Smooth muscle cell of the brain vasculature (primary cell): ENCODE results near the gene CDH13.

Source experiments
- DNase-seq: peaks from one replicate; pipeline ENCODE4 v3.0.0-alpha.2; 2012; ENCODE audit warnings: low read depth, low spot score

Gene CDH13

DNA sequence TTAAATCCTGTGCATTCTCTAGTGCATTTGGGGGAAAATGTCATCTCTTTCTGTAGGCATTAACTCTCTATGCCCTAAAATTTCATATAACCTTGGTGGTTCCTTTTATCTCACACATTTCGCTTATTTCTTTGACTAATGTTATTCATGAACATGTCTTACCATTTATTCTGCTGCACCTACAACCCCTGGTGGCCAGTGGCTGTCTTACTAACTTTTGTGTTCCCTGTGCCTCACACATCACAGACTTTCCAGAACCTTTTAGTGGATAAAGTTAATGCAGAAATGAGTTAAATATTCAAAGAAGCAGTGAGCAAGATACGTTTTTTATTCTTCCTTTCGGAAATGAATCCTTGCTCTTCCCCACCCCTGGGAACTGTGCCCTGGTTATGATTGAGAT is 111.9 kb downstream of the CDH13 start:
- DNase-seq: no peak

DNA sequence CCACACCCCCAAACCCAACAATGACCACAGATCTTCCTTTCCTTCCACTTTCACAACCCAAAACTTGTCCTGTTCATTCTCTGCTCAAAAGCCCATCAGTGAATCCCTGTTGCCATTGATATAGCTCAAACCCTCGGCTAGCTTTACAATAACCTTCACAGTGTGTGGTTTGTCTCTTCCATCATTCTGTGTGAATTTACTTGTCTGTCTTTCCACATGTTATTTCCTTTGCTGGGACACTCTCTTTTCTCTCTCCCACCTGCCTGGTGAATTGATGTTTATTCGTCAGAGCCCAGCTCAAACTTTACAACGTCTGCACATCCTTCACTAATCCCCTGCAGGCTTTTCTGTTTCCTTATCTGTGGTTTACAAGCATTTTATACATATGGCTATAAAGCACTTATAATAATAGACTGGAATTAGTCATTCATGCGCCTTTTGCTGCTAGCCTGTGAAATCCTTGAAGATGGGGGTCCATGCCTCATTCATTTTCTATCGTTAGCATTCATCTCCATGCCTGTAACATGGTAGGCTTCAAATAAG is 114.4 kb downstream of the CDH13 start:
- DNase-seq: no peak

DNA sequence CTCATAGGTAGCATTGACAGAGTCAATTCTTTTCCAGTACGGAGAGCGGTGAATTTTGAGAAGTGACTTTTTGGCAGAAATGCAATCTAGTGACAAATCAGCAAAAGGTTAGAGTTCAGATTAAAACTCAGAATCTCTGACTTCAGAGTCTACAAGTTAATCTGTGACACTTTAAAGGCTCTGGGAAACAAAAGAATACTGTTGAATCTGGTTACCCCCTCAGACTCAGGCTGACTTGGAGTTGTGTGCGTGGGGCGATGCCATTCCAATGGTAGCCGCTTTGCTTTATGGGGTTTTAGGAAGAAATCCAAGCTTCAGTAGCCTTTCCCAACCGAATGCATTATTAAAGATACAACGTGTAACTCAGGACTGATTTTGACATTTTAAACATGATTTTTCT is 118.2 kb downstream of the CDH13 start:
- DNase-seq: no peak

GRCh38 chr16:82748026-82748425 is 121.3 kb downstream of the CDH13 start:
- no peak for DNase-seq

DNA sequence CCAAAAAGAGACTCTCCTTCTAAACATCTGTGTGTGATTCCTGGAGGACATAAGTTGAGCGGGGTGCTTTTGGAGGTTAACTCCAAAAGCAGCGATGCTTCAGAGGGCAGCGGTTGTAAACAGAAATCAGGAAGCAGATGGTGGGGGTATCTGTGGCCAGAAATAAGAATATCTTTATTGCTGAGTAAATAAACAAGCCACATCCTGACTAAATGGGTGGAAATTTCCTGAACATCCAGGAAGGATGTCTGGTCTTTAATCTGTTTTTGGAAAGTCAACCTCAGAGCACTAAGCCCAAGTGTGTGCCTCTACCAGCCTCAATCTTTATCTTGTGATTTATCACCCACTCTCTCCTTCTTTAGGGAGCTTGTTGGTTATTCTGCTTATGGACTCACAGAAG is 123.3 kb downstream of the CDH13 start:
- DNase-seq: no peak

DNA sequence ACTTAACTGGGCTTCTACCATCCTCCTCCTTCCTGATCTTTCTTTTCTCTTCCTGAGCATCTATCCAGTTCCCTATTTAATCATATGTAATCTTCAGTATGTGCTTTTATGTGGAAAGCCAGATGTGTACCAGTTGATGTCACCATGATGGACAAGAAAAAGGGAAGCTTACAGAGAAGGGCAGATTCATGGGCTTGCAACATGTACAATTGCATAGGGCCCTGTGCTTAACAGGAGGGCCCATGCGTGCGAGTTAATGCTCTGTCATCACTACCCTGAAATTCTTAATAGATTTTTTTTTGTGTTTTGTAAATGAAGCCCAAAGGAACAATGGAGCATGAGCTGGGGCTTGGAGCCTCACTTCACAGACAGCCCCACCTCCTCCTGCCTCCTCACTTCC is 124.3 kb downstream of the CDH13 start:
- DNase-seq: no peak

DNA sequence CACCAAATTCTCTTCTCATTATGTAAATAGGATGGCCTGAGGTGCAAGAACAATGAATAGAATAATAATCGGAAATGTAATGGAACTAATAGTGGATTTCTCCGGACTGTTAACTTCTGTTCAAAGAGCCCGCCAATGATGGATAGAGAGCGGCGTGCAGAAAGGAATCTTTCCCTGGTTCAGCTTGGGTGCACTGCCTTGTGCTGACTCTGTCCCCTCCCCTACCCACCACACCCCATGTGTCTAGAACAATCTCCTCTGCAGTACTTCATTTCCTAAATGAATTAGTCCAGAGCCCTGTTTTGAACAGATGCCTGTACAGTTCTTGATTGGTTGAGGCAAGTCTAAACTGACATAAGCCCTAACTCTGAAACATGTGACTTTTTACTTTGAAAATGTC is 125.4 kb downstream of the CDH13 start:
- no peak for DNase-seq

- no peak for DNase-seq
These were observed 127.1 kb downstream of the CDH13 start for GRCh38 chr16:82753821-82754220.

DNA sequence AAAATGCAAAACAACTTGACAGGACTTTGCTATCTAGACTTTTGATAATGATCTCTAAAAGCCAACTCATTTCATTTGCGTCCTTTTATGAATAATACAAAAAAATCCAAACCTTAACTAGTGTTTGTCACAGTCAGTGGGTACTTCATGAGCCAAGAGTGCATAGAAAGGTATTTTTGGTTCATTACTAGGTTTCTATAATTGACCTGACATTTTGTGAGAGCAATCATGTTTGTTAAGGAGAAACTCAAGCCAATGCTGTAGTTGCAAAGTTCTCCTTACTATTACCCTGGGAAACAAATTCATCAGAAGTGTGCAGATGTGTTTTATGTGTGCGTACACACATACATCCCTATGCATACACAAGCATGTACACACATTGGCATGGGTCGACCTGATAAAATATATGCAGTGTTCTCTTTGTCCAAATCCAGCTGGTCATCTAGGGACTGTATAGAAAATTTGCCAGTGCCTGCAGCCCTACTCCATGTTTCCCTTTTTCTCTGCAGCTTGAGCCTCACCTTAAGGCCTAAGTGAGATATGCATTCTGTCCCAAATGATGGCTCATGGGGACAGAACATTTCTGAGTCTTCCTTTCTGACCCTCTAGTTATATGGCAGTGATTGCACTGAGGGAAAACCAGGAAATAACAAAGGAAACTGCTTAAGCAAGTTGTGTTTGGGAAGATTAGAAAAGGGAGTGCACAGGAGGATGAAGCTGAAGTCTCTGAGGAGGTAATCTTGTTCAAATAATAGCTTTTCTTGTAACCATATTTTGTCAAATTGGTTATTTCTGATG is 128.1 kb downstream of the CDH13 start:
- DNase-seq: no peak

DNA sequence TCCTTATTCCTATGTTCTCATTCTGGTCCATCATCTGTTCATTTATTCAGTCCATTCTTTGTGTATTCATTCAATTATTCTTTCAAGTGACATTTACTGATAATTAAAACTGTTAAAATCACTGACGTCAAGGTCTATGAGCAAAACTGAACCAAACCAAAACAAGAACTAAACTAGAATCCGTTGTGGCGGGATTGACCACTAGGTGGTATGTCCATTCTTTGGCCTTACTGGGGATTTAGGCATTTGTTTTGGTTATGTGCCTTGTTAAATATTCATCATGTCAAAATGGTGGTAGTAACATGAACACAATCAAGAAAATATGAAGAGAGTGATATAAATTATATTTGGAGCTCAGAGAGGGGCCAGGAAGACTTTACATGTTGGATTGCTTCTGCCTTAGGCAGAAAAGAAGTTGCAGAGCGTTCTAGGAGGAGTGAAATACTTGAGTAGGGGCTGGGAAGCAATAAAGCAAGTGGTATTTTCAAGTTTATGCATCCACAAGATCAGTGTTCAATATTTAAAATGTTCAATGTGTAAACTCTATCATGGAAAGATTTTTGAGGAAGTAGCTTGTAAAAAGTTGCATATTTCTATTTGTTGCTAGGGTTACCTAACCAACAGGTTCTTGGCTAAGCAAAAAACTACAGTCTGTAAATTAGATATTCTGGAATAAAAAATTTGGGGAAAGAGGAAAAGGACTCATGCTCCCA is 129.0 kb downstream of the CDH13 start:
- DNase-seq: no peak

- no peak for DNase-seq
These were observed 129.5 kb downstream of the CDH13 start for GRCh38 chr16:82756283-82756599.

DNA sequence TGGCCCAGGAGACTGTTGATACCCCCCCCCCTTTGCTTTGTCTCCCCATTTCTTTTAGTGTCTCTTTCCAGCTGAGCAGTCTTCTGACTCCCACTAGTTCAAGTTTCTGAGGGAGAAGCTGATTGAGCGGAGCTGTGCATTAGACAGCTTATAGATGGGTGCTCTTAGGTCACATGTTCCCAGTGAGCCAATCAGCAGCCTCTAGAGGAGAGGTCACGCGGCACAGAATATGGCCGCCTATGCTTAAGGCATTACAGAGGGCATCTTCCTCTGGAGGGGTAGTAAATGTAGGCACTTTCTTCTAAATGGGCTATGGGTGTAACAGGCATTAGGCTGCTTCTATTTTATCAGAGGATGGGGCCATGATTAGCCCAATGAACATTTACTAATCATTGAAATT is 131.6 kb downstream of the CDH13 start:
- no peak for DNase-seq

GRCh38 chr16:82758904-82759303 is 132.1 kb downstream of the CDH13 start:
- no peak for DNase-seq

DNA sequence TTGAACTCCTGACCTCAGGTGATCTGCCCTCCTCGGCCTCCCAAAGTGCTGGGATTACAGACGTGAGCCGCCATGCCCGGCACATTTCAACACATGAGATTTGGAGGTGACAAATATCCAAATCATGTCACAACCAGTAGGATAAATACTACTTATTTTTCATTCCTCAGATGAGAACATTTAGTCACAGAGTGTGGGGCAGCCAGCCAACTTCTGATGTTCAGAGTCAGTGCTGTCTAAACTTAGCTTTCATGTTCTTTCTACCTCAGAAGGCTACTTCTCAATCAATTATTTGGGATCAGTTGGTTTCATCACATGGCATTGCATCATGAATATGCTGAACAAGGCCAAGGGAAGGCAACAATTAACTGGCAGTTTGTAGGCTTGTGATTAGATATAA is 134.5 kb downstream of the CDH13 start:
- DNase-seq: peak; percentile 39

DNA sequence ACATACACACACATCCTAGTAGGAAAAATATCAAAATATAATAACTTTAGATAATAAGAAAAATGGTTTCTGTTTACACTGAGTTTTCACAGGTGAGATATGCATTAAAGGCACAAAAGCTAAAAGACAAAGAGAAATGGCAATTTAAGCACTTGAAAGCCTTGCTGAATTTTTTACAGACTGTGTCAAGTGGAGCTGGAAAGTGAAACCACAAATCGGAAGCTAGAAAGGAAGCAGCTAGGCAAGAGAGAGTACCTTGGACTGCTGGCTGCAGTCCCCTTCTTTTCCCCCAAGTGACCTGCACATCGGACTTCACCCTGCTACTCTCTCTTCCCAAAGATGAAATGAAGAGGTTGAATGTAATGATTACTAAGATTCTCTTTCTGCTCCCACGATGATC is 135.1 kb downstream of the CDH13 start:
- DNase-seq: no peak

DNA sequence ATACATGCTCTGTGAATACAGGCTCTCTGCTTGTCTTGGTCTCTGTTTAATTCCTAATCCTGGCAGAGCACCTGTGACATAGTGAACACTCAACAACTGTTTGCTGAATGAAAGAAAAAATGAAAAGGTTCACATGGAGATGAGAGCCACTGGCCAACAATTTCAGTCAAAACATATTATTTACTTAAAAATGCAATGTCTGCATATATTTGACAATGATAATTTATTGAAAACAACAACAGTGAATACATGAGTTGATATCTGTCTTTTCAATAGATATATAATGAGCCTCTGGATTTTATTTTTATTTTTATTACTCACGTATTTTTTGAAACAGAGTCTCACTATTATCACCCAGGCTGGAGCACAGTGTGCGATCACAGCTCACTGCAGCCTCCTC is 136.6 kb downstream of the CDH13 start:
- DNase-seq: no peak

- no peak for DNase-seq
These were observed 140.4 kb downstream of the CDH13 start for GRCh38 chr16:82767198-82767597.

DNA sequence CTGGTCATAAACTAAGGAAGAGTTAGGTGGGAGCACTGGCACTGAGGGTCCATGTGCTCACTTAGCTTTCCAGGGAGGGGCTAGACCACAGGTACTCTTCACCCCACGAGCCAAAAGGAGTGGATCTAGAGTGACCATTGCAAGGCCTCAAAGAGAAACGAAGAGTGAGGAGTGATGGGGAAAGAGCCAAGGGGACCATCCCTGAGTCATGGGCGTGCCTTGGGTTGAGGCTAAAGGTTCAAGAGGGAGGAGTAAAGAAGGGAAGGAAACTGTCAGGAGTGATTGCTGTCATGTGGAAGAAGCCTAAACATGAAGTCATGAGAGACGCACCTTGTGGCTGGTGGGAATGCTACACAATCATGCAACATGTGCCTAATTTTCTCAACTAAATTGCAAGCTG is 141.0 kb downstream of the CDH13 start:
- no peak for DNase-seq

GRCh38 chr16:82769845-82770244 is 143.1 kb downstream of the CDH13 start:
- DNase-seq: no peak

DNA sequence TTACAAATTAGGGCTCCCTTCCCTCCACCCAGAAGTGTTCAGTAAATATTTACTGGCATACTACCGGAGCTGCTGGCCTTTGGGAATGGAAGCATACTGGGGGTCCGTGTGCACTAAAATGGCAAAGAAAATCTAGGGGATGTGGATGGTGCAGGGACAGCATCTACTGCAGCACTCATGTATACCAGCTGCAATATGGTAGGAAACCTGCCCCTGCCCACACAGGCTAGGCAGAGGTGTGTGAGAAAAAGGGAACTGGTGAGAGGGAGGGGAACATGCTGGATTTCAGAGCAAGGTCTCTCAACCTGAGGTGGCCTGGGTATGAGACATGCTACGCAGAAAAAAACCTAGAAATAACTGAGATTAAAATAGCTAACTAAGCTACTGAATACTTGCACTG is 145.4 kb downstream of the CDH13 start:
- DNase-seq: no peak

- no peak for DNase-seq
These were observed 146.2 kb downstream of the CDH13 start for GRCh38 chr16:82773018-82773417.

DNA sequence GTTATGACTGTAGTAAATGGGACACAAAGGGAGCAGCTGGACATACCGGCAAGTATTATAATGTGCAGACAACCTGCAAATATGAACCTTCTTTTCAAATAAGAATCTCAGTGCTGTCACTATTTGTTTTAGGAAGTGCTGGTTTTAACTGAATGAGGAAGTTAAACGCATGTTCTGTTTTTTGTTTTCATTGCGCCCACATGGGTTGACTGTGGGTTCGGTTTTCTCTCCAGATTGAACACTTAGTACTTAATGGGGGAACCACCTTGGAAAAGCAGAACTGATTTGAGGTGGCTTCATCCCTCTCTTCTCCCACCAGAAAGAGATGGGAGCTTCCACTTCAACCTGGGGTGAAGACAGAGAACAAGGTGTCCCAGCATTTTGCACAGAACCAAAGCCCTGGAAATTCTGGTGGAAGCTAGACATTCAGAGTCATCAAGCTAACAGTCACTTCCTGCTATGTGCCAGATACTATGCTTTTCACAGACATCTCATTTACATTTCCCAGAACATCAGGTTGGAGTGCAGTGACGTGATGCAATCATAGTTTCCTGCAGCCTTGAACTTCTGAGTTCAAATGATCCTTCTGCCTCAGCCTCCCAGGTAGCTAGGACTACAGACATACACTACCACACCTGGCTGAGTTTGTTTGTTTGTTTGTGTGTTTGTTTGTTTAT is 149.8 kb downstream of the CDH13 start:
- no peak for DNase-seq
